ENCODE data around the gene ACOXL.

The ACOXL gene

DNA sequence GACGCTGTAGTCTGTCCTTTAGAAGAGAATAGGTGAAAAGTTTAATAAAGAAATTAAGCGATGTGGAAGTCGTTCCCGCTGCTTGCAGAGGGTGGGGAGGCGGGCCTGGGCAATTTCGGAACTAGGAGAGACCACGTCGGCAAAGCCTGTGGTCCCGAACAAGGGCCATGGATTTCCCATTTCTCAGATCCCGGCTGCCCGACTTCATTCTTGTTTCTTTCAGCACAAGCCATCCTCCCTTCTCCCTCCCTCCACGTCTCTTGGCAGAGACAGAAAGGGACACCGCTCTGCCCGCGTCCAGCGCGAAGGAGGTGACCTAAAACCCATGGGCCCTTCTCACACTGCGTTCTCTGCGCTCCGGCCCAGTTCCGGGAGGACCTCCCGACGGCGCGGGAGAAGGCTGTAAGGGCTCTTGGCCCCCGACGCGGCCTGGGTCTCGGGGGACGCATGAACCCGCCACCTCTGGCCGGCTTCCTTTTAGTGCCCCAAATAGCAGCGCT lies 386.2 kb downstream of the ACOXL start:
- TF ChIP-seq CTCF (IDR thresholded peaks at IDR 0.05): no peak

GRCh38 chr2:111118981-111119821 lies 386.8 kb downstream of the ACOXL start:
- no peak for TF ChIP-seq CTCF (IDR thresholded peaks at IDR 0.05)

- TF ChIP-seq CTCF (IDR thresholded peaks at IDR 0.05): no peak
These were observed 387.5 kb downstream of the ACOXL start for GRCh38 chr2:111119822-111120252.

- TF ChIP-seq CTCF (IDR thresholded peaks at IDR 0.05): peak; percentile 34; the same call in 1 of the 2 replicates
These were observed 388.1 kb downstream of the ACOXL start, which contains the start of gene BCL2L11 for GRCh38 chr2:111120253-111121027. TSS of gene BCL2L11 (plus strand) at chr2:111120914. CDS start at chr2:111123746, 2,832 bp downstream.

GRCh38 chr2:111121028-111121827 lies 388.9 kb downstream of the ACOXL start:
- no peak for TF ChIP-seq CTCF (IDR thresholded peaks at IDR 0.05)

GRCh38 chr2:111121828-111122630 lies 389.7 kb downstream of the ACOXL start:
- no peak for TF ChIP-seq CTCF (IDR thresholded peaks at IDR 0.05)

Measured in LNCAP (cell line).